ENCODE data around the gene TMEM178A.

The TMEM178A gene

GRCh38 chr2:39732482-39732881 lies 66.8 kb downstream of the TMEM178A start:
- ChIA-PET POLR2A (ENCODE audit: low non-redundant PET) (no interaction called here), CTCF (interaction anchor here (0.9 kb wide), 1 partner anchor 353 kb away, joined by 3 read pairs; no protein-coding TSS in a partner anchor)
- H3K27ac ChIP-seq, result no peak overlapping the region
- TF ChIP-seq, protein P1, sequence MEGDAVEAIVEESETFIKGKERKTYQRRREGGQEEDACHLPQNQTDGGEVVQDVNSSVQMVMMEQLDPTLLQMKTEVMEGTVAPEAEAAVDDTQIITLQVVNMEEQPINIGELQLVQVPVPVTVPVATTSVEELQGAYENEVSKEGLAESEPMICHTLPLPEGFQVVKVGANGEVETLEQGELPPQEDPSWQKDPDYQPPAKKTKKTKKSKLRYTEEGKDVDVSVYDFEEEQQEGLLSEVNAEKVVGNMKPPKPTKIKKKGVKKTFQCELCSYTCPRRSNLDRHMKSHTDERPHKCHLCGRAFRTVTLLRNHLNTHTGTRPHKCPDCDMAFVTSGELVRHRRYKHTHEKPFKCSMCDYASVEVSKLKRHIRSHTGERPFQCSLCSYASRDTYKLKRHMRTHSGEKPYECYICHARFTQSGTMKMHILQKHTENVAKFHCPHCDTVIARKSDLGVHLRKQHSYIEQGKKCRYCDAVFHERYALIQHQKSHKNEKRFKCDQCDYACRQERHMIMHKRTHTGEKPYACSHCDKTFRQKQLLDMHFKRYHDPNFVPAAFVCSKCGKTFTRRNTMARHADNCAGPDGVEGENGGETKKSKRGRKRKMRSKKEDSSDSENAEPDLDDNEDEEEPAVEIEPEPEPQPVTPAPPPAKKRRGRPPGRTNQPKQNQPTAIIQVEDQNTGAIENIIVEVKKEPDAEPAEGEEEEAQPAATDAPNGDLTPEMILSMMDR (conservative IDR thresholded peaks at IDR 0.05; ENCODE audit: low read depth), result no peak
- no peak for DNase-seq (ENCODE audit: low spot score)

DNA sequence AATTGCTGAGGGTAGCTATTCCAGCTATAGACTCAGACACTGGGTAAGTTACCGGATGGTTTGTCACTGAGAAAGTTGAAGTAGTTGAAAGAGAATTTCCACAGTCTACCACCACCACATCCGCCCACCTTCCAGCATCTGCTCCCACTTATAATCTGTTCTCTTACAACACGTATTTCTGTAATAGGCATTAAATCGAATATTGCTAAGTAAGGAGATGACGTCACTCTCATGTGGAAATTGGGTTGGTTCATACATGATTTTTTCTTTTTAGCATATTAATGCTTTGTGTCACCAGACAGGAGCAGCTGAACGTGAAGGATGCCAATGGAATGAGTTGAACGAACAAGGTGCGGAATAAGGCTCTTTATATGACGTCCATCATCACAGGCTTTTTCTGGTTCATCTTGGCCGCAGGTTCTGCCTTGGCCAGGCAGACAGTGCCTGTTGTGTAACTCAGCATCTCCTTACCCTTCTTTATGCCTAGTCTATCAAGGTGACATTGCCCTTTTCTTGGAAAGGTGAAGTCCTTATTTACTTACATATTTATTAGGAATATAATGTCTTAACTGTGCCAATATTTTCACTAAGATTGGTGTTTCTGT lies 67.5 kb downstream of the TMEM178A start:
- DNase-seq (ENCODE audit: low spot score), result no peak
- TF ChIP-seq, protein P1 (conservative IDR thresholded peaks at IDR 0.05; ENCODE audit: low read depth), result no peak
- CTCF ChIA-PET, result interaction anchor here (0.5 to 0.9 kb wide), 3 partner anchors 335 to 356 kb away, joined by 3 read pairs; no protein-coding TSS in a partner anchor
- H3K27ac ChIP-seq, result no peak overlapping the region
- POLR2A ChIA-PET (ENCODE audit: low non-redundant PET), result no interaction called here

DNA sequence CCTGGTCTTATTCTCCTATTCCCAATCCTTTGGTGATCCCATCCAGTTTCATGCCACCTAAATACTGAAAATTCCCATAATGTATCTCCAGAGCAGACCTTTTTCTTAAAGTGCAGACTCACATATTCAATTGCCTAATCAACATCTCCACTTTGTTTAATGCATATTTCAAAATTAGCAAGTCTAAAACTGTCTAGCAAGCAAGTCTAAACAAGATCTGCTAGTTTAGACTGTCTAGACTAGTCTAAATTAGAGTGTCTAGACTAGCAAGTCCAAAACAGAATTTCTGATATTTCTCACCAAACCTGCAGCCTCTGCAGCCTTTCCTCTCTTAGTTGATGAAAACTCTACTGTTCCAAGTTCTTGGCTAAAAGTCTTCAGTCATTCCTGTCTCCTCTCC lies 68.7 kb downstream of the TMEM178A start:
- TF ChIP-seq, protein P1 (conservative IDR thresholded peaks at IDR 0.05; ENCODE audit: low read depth), result no peak
- ChIA-PET CTCF (interaction anchor here (0.7 kb wide), 2 partner anchors 46 to 355 kb away, joined by 3 to 8 read pairs; no protein-coding TSS in a partner anchor), POLR2A (ENCODE audit: low non-redundant PET) (no interaction called here)
- H3K27ac ChIP-seq, result no peak overlapping the region
- no peak for DNase-seq (ENCODE audit: low spot score)

DNA sequence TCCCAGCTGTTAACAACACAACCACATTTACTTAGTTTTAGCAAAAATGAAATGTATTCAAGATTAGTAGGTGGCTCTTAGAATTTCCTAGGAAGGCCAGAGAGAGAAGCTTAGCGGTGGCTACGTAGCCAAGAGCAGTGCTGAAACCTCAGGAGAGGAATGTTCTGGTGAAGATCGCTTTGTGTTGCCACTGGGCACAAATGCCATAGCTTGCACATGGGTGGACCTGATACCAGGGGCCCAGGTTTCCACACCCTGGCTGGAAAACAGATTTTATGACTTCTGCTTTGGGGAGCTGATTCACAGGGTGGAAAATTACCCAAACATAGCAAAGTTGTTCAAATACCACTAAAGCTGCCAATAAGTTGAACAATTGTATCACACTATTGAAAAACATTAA lies 69.9 kb downstream of the TMEM178A start:
- no peak for DNase-seq (ENCODE audit: low spot score)
- H3K27ac ChIP-seq, result no peak overlapping the region
- ChIA-PET POLR2A (ENCODE audit: low non-redundant PET) (no interaction called here), CTCF (no interaction called here)
- TF ChIP-seq, protein P1 (conservative IDR thresholded peaks at IDR 0.05; ENCODE audit: low read depth), result no peak

GRCh38 chr2:39736640-39737039 lies 70.9 kb downstream of the TMEM178A start:
- ChIA-PET POLR2A (ENCODE audit: low non-redundant PET) (no interaction called here), CTCF (no interaction called here)
- no peak overlapping the region for H3K27ac ChIP-seq
- DNase-seq (ENCODE audit: low spot score), result no peak
- TF ChIP-seq, protein P1 (conservative IDR thresholded peaks at IDR 0.05; ENCODE audit: low read depth), result no peak

DNA sequence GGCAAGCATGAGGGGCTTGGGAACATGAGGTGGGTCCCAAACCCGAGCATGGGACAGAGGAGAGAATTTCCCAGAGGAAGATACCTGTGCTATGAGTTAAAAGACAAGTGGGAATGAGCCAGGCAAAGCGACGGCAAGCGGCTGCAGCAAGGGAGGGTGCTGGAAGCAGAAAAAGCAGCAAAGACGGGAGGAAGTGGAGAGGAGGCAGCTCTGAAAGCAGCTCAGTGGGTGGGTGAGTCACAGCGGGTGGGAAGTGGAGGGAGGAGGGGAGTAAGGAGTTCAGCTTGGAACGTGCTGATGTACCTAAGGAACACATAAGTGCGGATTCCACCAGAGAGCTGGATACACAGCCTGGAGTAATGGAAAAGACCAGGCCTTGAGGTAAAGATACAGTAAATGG lies 71.9 kb downstream of the TMEM178A start:
- no peak for DNase-seq (ENCODE audit: low spot score)
- ChIA-PET CTCF (no interaction called here), POLR2A (ENCODE audit: low non-redundant PET) (no interaction called here)
- no peak overlapping the region for H3K27ac ChIP-seq
- TF ChIP-seq, protein P1 (conservative IDR thresholded peaks at IDR 0.05; ENCODE audit: low read depth), result no peak

Data from RWPE1 (cell line).